Vagina (tissue), 2 donors: Measurements from ENCODE around the gene ZNF438. TPM values are rescaled to one million over a fixed set of nuclear protein-coding genes. Genes with fewer than 3 reads are reported as not detected.

ENCODE experiments used
- DNase-seq, 2 donors: peaks; one replicate each; pipeline ENCODE4 v3.0.0-alpha.2; 2017; ENCODE audit errors: extremely low spot score in 2 of 2
- H3K27ac ChIP-seq: fragments of 200-600 bp; sonication (generic); one replicate; pipeline ENCODE4 v1.5.1; 2019
- H3K27me3 ChIP-seq: fragments of 200-600 bp; sonication (generic); one replicate; pipeline ENCODE4 v1.5.1; 2019
- H3K36me3 ChIP-seq, 2 donors: fragments of 200-600 bp; sonication (generic); one replicate each; pipeline ENCODE4 v1.5.1; 2017 to 2019
- H3K4me1 ChIP-seq: fragments of 200-600 bp; sonication (generic); one replicate; pipeline ENCODE4 v1.5.1; 2019
- H3K4me3 ChIP-seq, 2 donors: fragments of 200-600 bp; sonication (generic); 1 replicate in 1 of 2; 2 replicates in 1 of 2; pipeline ENCODE4 v1.5.1; 2016 to 2019
- H3K9me3 ChIP-seq: fragments of 200-600 bp; sonication (generic); one replicate; pipeline ENCODE4 v1.5.1; 2019
- POLR2A ChIP-seq, 2 donors: fragments of 450-650 bp; IDR thresholded peaks; one replicate each; pipeline ENCODE4 v1.6.1; 2017; ENCODE audit warnings: antibody characterized with exemption in 2 of 2, mild to moderate bottlenecking in 2 of 2, moderate library complexity in 2 of 2
- POLR2AphosphoS5 ChIP-seq, 2 donors: sonication (generic); formaldehyde crosslinking; IDR thresholded peaks; one replicate each; pipeline ENCODE4 v1.9.0; 2017; ENCODE audit warnings: antibody characterized with exemption in 2 of 2, mild to moderate bottlenecking in 2 of 2, low read depth in 1 of 2; ENCODE audit not compliant: insufficient read depth in 1 of 2
- intact Hi-C: fragments of 100-400 bp; cut with DNase I; formaldehyde crosslinking; loops from one replicate; pipeline ENCODE4 v1.15.1; 2023
- total RNA-seq: library from RNA; depleted of rRNA; stranded (reverse); fragments of >200 nt; gene quantifications from one replicate; pipeline ENCODE4 v1.2.3, GENCODE V29; 2016
- TF ChIP-seq, protein P1 (sequence below), 3 experiments: fragments of 450-650 bp in 2 of 3; fragments of 200-600 bp in 1 of 3; sonication (generic) in 1 of 3; IDR thresholded peaks; one replicate each; pipeline ENCODE4 v1.5.1; 2017 to 2019; ENCODE audit warnings: antibody characterized with exemption in 3 of 3, mild to moderate bottlenecking in 2 of 3, moderate library complexity in 2 of 3

Gene ZNF438
- total RNA-seq, 1 donor from 2014 or later = 11.8 TPM

DNA sequence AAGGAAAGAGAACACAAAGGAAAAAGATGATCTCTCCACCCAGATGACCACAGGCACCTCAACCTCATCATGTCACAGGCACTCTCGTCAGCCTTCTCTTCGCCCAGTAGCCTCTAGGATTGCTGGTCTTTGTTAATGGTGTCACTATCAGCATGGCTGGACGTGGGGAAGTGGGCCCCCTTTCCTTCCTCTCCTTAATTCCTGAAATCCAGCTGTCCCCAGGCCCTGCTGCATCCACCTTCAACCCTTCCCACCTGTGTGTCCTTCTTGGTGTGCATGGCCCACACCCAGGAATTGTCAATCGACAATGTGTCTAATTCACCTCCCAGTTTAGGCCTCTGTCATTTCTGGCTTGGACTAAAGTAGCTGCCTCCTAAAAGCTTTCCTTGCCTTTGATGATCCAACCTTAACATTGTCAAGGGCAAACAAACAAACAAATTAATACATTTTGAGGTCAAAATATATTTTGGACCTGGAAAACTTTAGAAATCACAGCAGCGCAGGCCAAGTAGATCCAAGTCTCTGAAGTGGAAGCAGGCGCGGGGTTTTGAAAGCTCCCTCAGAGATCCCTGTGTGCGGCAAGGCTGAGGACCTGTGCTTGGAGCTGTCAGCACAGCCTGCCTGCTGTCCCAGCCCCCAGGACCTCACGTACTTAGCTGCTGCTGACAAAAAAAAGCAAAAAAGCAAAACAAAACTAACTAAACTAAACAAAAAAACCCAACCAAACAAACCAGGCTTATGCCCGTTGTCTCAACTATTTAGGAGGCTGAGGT is 208.8 kb downstream of the ZNF438 start:
- no peaks in the 10 kb centered on the region for H3K9me3 ChIP-seq
- no peaks in the 10 kb centered on the region for H3K36me3 ChIP-seq
- no peak overlapping the region for H3K4me3 ChIP-seq
- intact Hi-C loops = no loop called here
- peak overlapping the region; percentile 85 for H3K27ac ChIP-seq
- TF ChIP-seq, protein P1, sequence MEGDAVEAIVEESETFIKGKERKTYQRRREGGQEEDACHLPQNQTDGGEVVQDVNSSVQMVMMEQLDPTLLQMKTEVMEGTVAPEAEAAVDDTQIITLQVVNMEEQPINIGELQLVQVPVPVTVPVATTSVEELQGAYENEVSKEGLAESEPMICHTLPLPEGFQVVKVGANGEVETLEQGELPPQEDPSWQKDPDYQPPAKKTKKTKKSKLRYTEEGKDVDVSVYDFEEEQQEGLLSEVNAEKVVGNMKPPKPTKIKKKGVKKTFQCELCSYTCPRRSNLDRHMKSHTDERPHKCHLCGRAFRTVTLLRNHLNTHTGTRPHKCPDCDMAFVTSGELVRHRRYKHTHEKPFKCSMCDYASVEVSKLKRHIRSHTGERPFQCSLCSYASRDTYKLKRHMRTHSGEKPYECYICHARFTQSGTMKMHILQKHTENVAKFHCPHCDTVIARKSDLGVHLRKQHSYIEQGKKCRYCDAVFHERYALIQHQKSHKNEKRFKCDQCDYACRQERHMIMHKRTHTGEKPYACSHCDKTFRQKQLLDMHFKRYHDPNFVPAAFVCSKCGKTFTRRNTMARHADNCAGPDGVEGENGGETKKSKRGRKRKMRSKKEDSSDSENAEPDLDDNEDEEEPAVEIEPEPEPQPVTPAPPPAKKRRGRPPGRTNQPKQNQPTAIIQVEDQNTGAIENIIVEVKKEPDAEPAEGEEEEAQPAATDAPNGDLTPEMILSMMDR (IDR thresholded peaks at IDR 0.05) = no peak
- TF ChIP-seq POLR2AphosphoS5 (IDR thresholded peaks at IDR 0.05; ENCODE audit: insufficient read depth in 1 of 2, low read depth in 1 of 2) (no peak), POLR2A (IDR thresholded peaks at IDR 0.05) (no peak)
- no peaks in the 10 kb centered on the region for H3K27me3 ChIP-seq
- peaks cover 52% of the 10 kb centered on the region for H3K4me1 ChIP-seq
- DNase-seq = no peak

DNA sequence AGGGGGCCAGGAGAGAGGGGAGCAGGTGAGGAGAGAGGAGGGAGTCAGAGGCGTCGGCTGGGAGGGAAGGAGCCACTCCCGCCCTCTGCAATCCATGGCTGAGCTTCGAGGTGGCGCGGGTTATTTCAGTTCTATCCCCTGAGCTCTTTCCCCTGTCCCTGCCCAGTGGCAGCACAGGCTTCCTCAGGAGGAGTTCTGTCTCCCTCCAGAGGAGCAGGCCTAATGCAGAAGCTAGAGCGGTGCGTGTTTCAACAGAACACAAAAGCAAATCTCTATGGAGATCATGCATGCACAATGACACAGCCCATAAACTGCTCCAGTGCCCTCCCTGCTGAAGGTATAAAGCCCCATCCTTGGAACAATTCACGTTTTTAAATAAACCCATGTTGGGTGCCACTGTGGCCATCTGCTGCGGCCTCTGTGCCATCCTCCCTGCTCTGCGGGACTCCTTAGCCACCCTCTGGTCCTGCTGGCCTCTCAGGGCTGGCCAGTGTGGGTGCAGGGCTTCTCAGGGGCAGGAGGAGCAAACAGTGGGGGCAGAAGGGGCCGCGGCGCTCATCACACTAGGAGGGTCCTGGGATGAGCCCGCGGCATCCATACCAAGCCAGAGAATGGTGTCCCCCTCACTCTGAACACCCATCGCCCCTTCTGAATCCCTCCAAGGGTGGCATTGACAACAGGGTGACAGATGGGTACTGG is 209.5 kb downstream of the ZNF438 start:
- intact Hi-C loops = no loop called here
- Histone ChIP-seq H3K4me1 (peaks cover 51% of the 10 kb centered on the region), H3K27ac (peak overlapping the region; percentile 85), H3K9me3 (no peaks in the 10 kb centered on the region), H3K4me3 (no peak overlapping the region), H3K27me3 (no peaks in the 10 kb centered on the region), H3K36me3 (no peaks in the 10 kb centered on the region)
- no peak for TF ChIP-seq POLR2A (IDR thresholded peaks at IDR 0.05)
- TF ChIP-seq POLR2AphosphoS5 (IDR thresholded peaks at IDR 0.05; ENCODE audit: insufficient read depth in 1 of 2, low read depth in 1 of 2) = no peak
- TF ChIP-seq, protein P1 (IDR thresholded peaks at IDR 0.05) = no peak
- DNase-seq = no peak

DNA sequence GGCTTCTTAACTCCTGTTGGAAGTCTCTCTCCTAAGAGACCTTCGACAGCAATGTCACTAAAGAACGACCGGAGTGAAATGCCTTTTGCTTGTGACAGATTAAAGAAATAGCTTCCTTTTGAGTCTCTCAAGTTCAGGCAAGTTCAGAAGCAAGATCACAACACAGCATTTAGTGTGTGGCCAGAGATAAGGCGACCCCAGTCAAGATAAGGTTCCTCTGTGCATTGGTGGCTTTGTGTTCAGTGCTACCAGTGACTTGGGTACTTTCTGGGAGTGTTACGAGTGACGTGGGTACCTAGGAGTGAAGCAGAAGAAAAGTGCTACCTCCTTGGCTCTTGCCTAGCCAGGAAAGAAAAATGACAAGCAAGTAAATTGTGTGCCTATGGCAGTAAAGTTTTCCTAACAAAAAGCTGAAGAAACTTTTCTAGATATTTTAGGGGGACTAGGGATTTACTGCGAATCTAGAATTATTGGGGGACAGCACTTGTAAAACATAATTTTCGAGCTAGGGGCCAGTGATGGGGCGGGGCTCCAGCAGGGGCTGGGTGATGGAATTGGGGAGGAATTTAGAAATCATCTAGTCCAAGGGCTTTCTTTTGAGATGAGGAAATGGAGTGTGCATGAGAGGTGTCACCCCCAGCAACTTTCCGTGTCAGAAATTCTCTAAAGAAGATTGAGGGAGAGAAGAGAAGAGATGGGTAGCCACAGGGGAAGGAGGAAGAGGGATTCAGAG is 210.2 kb downstream of the ZNF438 start:
- no peaks in the 10 kb centered on the region for H3K9me3 ChIP-seq
- DNase-seq = no peak
- H3K27me3 ChIP-seq = no peaks in the 10 kb centered on the region
- H3K4me3 ChIP-seq = no peak overlapping the region
- no peaks in the 10 kb centered on the region for H3K36me3 ChIP-seq
- intact Hi-C loops = no loop called here
- peak overlapping the region; percentile 85 for H3K27ac ChIP-seq
- H3K4me1 ChIP-seq = peaks cover 55% of the 10 kb centered on the region
- no peak for TF ChIP-seq POLR2AphosphoS5 (IDR thresholded peaks at IDR 0.05; ENCODE audit: insufficient read depth in 1 of 2, low read depth in 1 of 2)
- no peak for TF ChIP-seq POLR2A (IDR thresholded peaks at IDR 0.05)
- TF ChIP-seq, protein P1 (IDR thresholded peaks at IDR 0.05) = no peak

DNA sequence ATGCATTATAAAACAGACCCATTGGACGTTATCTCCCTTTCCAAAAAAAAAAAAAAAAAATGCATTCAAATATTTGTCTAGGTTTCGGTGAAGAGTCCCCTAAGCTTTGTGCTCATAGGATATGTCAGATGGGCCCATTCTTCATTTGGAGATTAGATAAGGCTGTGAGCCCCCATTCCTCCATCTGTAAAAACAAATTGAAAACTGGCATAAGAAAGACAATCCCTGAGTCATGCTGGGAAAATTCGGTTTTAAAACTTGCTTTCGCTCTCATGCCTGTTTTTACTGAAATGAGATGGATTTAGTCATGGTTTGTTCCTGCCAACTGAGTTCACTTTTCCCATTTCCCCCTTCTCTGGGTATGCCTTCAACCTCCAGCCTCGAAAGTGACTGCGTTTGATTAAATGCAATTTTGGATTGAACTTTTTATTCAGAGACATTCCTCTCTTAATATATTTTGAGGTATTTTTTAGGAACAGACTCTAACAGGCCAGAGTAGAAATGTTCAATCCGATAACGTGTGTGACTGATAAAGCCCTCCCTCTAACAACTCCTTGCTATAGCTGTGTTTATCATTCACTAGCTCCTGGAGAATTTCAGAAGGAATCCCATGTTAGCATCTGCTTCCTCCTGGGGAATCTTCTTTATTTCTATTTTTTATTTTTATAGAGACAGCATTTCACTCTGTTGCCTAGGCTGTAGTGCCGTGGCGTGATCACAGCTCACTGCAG is 211.2 kb downstream of the ZNF438 start:
- H3K4me1 ChIP-seq = peaks cover 60% of the 10 kb centered on the region
- no peak for DNase-seq
- intact Hi-C loops = no loop called here
- no peaks in the 10 kb centered on the region for H3K9me3 ChIP-seq
- no peaks in the 10 kb centered on the region for H3K36me3 ChIP-seq
- H3K27ac ChIP-seq = peak overlapping the region; percentile 85
- no peaks in the 10 kb centered on the region for H3K27me3 ChIP-seq
- no peak overlapping the region for H3K4me3 ChIP-seq
- TF ChIP-seq, protein P1 (IDR thresholded peaks at IDR 0.05) = no peak
- TF ChIP-seq POLR2A (IDR thresholded peaks at IDR 0.05) (no peak), POLR2AphosphoS5 (IDR thresholded peaks at IDR 0.05; ENCODE audit: insufficient read depth in 1 of 2, low read depth in 1 of 2) (peak in 1 of 2 donors; percentile 37)
